ENCODE results near the gene HSPH1. TPM values are rescaled to one million over a fixed set of nuclear protein-coding genes. Genes with fewer than 3 reads are reported as not detected.

HSPH1 gene
- total RNA-seq, 4 donors from 2014 or later = 33.4 to 48.2 (median 42.1) TPM

GRCh38 chr13:31195616-31196015, 33.9 kb upstream of the HSPH1 start:
- 94% methylated on average over 4 of the region's 4 CpGs for WGBS

GRCh38 chr13:31192306-31192705, 30.6 kb upstream of the HSPH1 start:
- 91% methylated on average over 6 of the region's 6 CpGs for WGBS
- H3K4me3 ChIP-seq = no peak overlapping the region
- H3K9me3 ChIP-seq = no peaks in the 10 kb centered on the region
- H3K4me1 ChIP-seq = no peaks in the 10 kb centered on the region
- no peaks in the 10 kb centered on the region for H3K36me3 ChIP-seq
- intact Hi-C loops (cut with DNase I) = loop anchor here (10.0 kb wide), 1 partner anchor 232 kb away; no protein-coding TSS in a partner anchor
- DNase-seq (ENCODE audit: extremely low spot score) = no peak
- no peaks in the 10 kb centered on the region for H3K27me3 ChIP-seq
- TF ChIP-seq POLR2A (IDR thresholded peaks at IDR 0.05; ENCODE audit: low read depth) = no peak
- TF ChIP-seq, protein P1, sequence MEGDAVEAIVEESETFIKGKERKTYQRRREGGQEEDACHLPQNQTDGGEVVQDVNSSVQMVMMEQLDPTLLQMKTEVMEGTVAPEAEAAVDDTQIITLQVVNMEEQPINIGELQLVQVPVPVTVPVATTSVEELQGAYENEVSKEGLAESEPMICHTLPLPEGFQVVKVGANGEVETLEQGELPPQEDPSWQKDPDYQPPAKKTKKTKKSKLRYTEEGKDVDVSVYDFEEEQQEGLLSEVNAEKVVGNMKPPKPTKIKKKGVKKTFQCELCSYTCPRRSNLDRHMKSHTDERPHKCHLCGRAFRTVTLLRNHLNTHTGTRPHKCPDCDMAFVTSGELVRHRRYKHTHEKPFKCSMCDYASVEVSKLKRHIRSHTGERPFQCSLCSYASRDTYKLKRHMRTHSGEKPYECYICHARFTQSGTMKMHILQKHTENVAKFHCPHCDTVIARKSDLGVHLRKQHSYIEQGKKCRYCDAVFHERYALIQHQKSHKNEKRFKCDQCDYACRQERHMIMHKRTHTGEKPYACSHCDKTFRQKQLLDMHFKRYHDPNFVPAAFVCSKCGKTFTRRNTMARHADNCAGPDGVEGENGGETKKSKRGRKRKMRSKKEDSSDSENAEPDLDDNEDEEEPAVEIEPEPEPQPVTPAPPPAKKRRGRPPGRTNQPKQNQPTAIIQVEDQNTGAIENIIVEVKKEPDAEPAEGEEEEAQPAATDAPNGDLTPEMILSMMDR (IDR thresholded peaks at IDR 0.05) = no peak
- no peak for TF ChIP-seq POLR2AphosphoS5 (IDR thresholded peaks at IDR 0.05)
- no peak for TF ChIP-seq EP300 (IDR thresholded peaks at IDR 0.05)
- no peak overlapping the region for H3K27ac ChIP-seq (replicated peaks in 1 of 4)

More at GRCh38 chr13:31195616-31196015, 33.9 kb upstream of the HSPH1 start:
- H3K9me3 ChIP-seq = no peaks in the 10 kb centered on the region
- H3K27me3 ChIP-seq = no peaks in the 10 kb centered on the region
- H3K27ac ChIP-seq (replicated peaks in 1 of 4) = no peak overlapping the region
- no peak for DNase-seq (ENCODE audit: extremely low spot score)
- H3K36me3 ChIP-seq = no peaks in the 10 kb centered on the region
- no peak for TF ChIP-seq POLR2A (IDR thresholded peaks at IDR 0.05; ENCODE audit: low read depth)
- TF ChIP-seq, protein P1 (IDR thresholded peaks at IDR 0.05) = no peak
- TF ChIP-seq EP300 (IDR thresholded peaks at IDR 0.05) = no peak
- TF ChIP-seq POLR2AphosphoS5 (IDR thresholded peaks at IDR 0.05) = no peak
- intact Hi-C loops (cut with DNase I) = loop anchor here (5.0 to 10.0 kb wide), 2 partner anchors 33 to 229 kb away; partner anchors contain the start of gene HSPH1
- peaks cover 4 to 7% (median 6%) of the 10 kb centered on the region in 4 donors for H3K4me1 ChIP-seq
- no peak overlapping the region for H3K4me3 ChIP-seq

- 79% methylated on average over 4 of the region's 4 CpGs for WGBS
- Histone ChIP-seq H3K4me1 (no peaks in the 10 kb centered on the region), H3K36me3 (no peaks in the 10 kb centered on the region), H3K4me3 (no peak overlapping the region), H3K9me3 (no peaks in the 10 kb centered on the region), H3K27ac (replicated peaks in 1 of 4) (no peak overlapping the region), H3K27me3 (no peaks in the 10 kb centered on the region)
- no peak for TF ChIP-seq POLR2AphosphoS5 (IDR thresholded peaks at IDR 0.05)
- TF ChIP-seq, protein P1 (IDR thresholded peaks at IDR 0.05) = no peak
- no peak for TF ChIP-seq EP300 (IDR thresholded peaks at IDR 0.05)
- TF ChIP-seq POLR2A (IDR thresholded peaks at IDR 0.05; ENCODE audit: low read depth) = no peak
- no peak for DNase-seq (ENCODE audit: extremely low spot score)
- intact Hi-C loops (cut with DNase I) = loop anchor here (10.0 kb wide), 1 partner anchor 233 kb away; no protein-coding TSS in a partner anchor
These were observed 30.0 kb upstream of the HSPH1 start for GRCh38 chr13:31191748-31192147.

DNA sequence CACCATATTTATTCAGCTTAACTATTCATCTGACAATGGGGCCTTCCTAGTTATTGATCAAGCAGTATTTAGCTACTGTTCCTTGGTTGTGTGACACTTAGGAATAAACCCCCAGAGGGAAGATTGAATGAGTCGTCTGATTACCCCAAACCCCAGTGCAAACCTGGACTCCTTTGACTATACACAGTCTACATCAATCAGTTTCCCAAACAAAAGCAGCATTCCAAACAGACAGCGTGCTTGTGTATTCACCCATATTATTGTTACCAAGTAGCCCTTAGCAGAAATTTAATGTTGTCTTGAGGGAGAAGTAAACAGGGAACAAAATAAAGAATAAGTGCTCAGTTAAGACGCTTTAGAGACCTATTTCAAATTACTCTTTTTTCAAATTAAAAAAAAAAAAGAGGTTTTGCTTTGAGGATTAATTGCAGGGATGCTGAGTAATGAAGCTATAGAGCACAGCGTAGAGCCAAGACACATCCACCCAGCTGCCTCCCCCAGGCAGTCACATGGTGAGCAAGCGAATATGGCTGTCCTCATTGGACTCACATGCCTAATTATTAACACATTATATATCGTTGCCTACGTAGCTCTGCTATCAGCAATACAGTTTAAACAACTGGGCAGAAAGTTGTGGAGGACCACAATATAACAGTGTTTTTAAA, 23.4 kb upstream of the HSPH1 start:
- H3K27me3 ChIP-seq = no peaks in the 10 kb centered on the region
- TF ChIP-seq, protein P1 (IDR thresholded peaks at IDR 0.05) = no peak
- no peak for TF ChIP-seq POLR2A (IDR thresholded peaks at IDR 0.05; ENCODE audit: low read depth)
- no peak for TF ChIP-seq EP300 (IDR thresholded peaks at IDR 0.05)
- TF ChIP-seq POLR2AphosphoS5 (IDR thresholded peaks at IDR 0.05) = no peak
- no peaks in the 10 kb centered on the region for H3K9me3 ChIP-seq
- no peak for DNase-seq (ENCODE audit: extremely low spot score)
- intact Hi-C loops (cut with DNase I) = no loop called here
- H3K4me3 ChIP-seq = no peak overlapping the region
- no peaks in the 10 kb centered on the region for H3K36me3 ChIP-seq
- 61% methylated on average over 7 of the region's 7 CpGs for WGBS
- H3K27ac ChIP-seq (replicated peaks in 1 of 4) = no peak overlapping the region
- H3K4me1 ChIP-seq = no peaks in the 10 kb centered on the region

Data from esophagus muscularis mucosa (tissue), 4 donors.